K562 (cell line): Measurements from ENCODE around the gene IQCE. TPM values are rescaled to one million over a fixed set of nuclear protein-coding genes. Genes with fewer than 3 reads are reported as not detected.

ENCODE experiments used
- ASH1L ChIP-seq: fragments of 450-650 bp; IDR thresholded peaks from 2 replicates; pipeline ENCODE4 v1.6.1; 2018; ENCODE audit warnings: borderline replicate concordance, mild to moderate bottlenecking, low read depth; ENCODE audit not compliant: partially characterized antibody
- C11orf30 ChIP-seq: fragments of 450-650 bp; IDR thresholded peaks from 2 replicates; pipeline ENCODE4 v1.6.1; 2016; ENCODE audit warnings: low read depth, mild to moderate bottlenecking
- CHD4 ChIP-seq: fragments of 200-600 bp; sonication (generic); IDR thresholded peaks from 3 replicates; pipeline ENCODE4 v1.6.1; 2012; ENCODE audit warnings: low read depth, mild to moderate bottlenecking, mixed read lengths, low read length, inconsistent platforms; ENCODE audit not compliant: insufficient read depth, insufficient replicate concordance, poor library complexity, severe bottlenecking
- ETV5 ChIP-seq: sonication (generic); formaldehyde crosslinking; IDR thresholded peaks from 2 replicates; pipeline ENCODE4 v1.4.0; 2020; ENCODE audit warnings: low read depth, mild to moderate bottlenecking, missing genetic modification reagents
- FOS ChIP-seq: IDR thresholded peaks from 3 replicates; pipeline ENCODE4 v1.6.1; 2011; ENCODE audit not compliant: insufficient read length; ENCODE audit errors: extremely low read depth
- GTF2A2 ChIP-seq: IDR thresholded peaks from 2 replicates; pipeline ENCODE4 v1.6.1; 2016; ENCODE audit warnings: mild to moderate bottlenecking, missing genetic modification characterization, missing compliant biosample characterization
- HLTF ChIP-seq: fragments of 450-650 bp; IDR thresholded peaks from 2 replicates; pipeline ENCODE4 v1.6.1; 2016
- KLF13 ChIP-seq: fragments of 450-650 bp; IDR thresholded peaks from 2 replicates; pipeline ENCODE4 v1.6.1; 2016; ENCODE audit warnings: missing genetic modification characterization, low read depth, mild to moderate bottlenecking, missing compliant biosample characterization, moderate library complexity, borderline replicate concordance
- POLR2AphosphoS5 ChIP-seq: IDR thresholded peaks from 2 replicates; pipeline ENCODE4 v1.6.1; 2011; ENCODE audit warnings: mild to moderate bottlenecking, low read depth, low read length, moderate library complexity; ENCODE audit not compliant: control insufficient read depth, insufficient read depth
- PYGO2 ChIP-seq: fragments of 450-650 bp; IDR thresholded peaks from 2 replicates; pipeline ENCODE4 v1.6.1; 2016; ENCODE audit warnings: mild to moderate bottlenecking, missing genetic modification characterization, moderate library complexity, missing compliant biosample characterization
- RBBP5 ChIP-seq: fragments of 200-600 bp; sonication (generic); IDR thresholded peaks from 2 replicates; pipeline ENCODE4 v1.6.1; 2012; ENCODE audit warnings: borderline replicate concordance, mild to moderate bottlenecking, low read length, control low read depth, inconsistent platforms; ENCODE audit not compliant: insufficient read depth, poor library complexity, severe bottlenecking
- RCOR1 ChIP-seq, 2 experiments: IDR thresholded peaks; 2 replicates each; pipeline ENCODE4 v1.6.1; 2012; ENCODE audit warnings: low read depth in 2 of 2, low read length in 2 of 2, borderline replicate concordance in 1 of 2, improper control_type of control experiment in 1 of 2
- SMARCA4 ChIP-seq: fragments of 450-650 bp; IDR thresholded peaks from 2 replicates; pipeline ENCODE4 v1.6.1; 2016
- TBL1XR1 ChIP-seq, 2 experiments: IDR thresholded peaks; 2 replicates each; pipeline ENCODE4 v1.6.1; 2012; ENCODE audit warnings: improper control_type of control experiment in 2 of 2, low read length in 2 of 2, mild to moderate bottlenecking in 1 of 2
- THRAP3 ChIP-seq: fragments of 450-650 bp; IDR thresholded peaks from 2 replicates; pipeline ENCODE4 v1.6.1; 2016; ENCODE audit warnings: mild to moderate bottlenecking, inconsistent platforms, borderline replicate concordance
- ZNF3 ChIP-seq: fragments of 250-450 bp; sonication (Bioruptor Pico); IDR thresholded peaks from 2 replicates; pipeline ENCODE4 v1.5.0; 2021; ENCODE audit warnings: mild to moderate bottlenecking, moderate library complexity
- ZNF324 ChIP-seq: fragments of 250-450 bp; sonication (Bioruptor Pico); IDR thresholded peaks from 2 replicates; pipeline ENCODE4 v1.4.0; 2020; ENCODE audit warnings: mild to moderate bottlenecking
- ZNF583 ChIP-seq: fragments of 250-450 bp; sonication (Bioruptor Pico); IDR thresholded peaks from 2 replicates; pipeline ENCODE4 v1.4.0; 2020
- ZNF830 ChIP-seq: fragments of 250-450 bp; sonication (Bioruptor Pico); IDR thresholded peaks from 2 replicates; pipeline ENCODE4 v1.5.0; 2021; ENCODE audit warnings: mild to moderate bottlenecking
- polyA plus RNA-seq, 8 experiments: library from polyadenylated mRNA; depleted of rRNA in 4 of 8; stranded (reverse) in 5 of 8; unstranded in 3 of 8; fragments of >200 nt; fragmentation: Nextera tagmentation in 2 of 8; fragmentation: Illumina TruSeq in 1 of 8; extraction: Ambion mirVana in 2 of 8; extraction: Trizol in 1 of 8; gene quantifications; 2 replicates each; pipeline versions ENCODE4 v1.2.1 to v1.2.3, GENCODE V29; 2011 to 2014; ENCODE audit warnings: inconsistent platforms in 1 of 8, missing spikeins in 1 of 8
- total RNA-seq, 7 experiments: library from RNA; depleted of rRNA in 6 of 7; stranded (reverse); fragments of >200 nt in 6 of 7; fragmentation: Illumina TruSeq in 2 of 7; extraction: Trizol in 2 of 7; gene quantifications; 2 replicates each; pipeline versions ENCODE4 v1.2.1 to v1.2.3, GENCODE V29; 2011 to 2021; ENCODE audit warnings: low replicate concordance in 1 of 7
- TF ChIP-seq, protein P1 (sequence below): fragments of 450-650 bp; IDR thresholded peaks from 2 replicates; pipeline ENCODE4 v1.6.1; 2016; ENCODE audit warnings: mild to moderate bottlenecking
- TF ChIP-seq, protein P2 (sequence below): sonication (generic); formaldehyde crosslinking; IDR thresholded peaks from 2 replicates; pipeline ENCODE4 v1.8.0; 2022; ENCODE audit warnings: mild to moderate bottlenecking, missing genetic modification reagents, borderline replicate concordance
- TF ChIP-seq, protein P3 (sequence below): fragments of 450-650 bp; formaldehyde crosslinking; IDR thresholded peaks from 2 replicates; pipeline ENCODE4 v1.4.0; 2020; ENCODE audit warnings: mild to moderate bottlenecking, moderate library complexity

IQCE gene
- total and polyA plus RNA-seq, 9 of the 15 experiments (the other 6 are each of a cell fraction or from before 2014, with no cell fraction given) = 0.18 to 8.5 (median 4.2) TPM

DNA sequence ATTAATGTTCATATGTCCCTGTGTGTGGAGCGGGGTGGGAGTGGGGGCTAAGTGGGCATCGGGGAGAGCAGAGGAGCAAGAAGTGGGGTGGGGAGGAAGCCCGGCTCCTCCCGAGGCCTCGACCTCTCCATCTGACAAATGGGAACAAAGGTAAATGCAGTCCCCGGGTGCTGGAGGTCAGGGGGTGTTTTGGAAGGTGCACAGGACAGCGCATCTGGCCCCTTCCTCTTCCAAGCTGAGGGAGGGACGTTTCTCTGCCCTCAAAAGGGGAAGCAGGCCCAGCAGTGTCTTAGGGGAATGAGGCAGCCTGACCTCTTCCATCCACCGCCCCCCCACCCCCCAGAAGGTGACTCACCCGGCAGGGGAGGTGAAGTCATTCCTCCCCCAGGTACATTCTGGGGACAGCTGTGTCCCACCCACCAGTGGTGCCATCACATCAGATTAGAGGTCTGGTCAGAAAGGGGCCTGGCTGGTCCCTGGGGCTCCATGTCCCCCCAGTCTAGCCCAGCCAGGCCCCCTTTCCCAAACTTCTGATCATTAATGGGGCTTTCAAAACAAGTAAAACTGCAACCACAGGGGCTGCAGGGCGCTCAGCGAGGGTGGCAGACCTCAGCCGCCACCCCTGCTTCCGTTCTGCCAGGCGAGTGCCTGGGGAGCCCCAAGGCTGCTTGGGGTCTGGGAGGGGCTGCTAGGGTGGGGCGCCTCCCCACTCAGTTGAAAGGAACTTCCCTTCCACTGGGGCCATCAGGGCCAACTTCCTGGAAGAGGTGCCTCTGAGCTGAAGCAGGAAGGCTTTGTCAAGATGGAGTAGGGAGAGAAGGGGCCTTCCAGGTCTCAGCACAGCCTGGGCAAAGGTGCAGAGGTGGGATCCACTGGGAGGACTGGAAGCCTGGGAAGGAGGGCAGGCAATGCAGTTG is 28.4 kb upstream of the IQCE start (continued):
- TF ChIP-seq TBL1XR1 (IDR thresholded peaks at IDR 0.05; ENCODE audit: low read length in 2 of 2) = no peak
- TF ChIP-seq RCOR1 (IDR thresholded peaks at IDR 0.05; ENCODE audit: borderline replicate concordance in 1 of 2, low read depth in 2 of 2, low read length in 2 of 2) = peak in 1 of 2 experiments; percentile 36; a peak in 1 of 4 replicates
- TF ChIP-seq ZNF583 (CRISPR knock-in tag) = no peak
- TF ChIP-seq THRAP3 = no peak
- TF ChIP-seq SMARCA4 = peak; percentile 87
- TF ChIP-seq, protein P1, sequence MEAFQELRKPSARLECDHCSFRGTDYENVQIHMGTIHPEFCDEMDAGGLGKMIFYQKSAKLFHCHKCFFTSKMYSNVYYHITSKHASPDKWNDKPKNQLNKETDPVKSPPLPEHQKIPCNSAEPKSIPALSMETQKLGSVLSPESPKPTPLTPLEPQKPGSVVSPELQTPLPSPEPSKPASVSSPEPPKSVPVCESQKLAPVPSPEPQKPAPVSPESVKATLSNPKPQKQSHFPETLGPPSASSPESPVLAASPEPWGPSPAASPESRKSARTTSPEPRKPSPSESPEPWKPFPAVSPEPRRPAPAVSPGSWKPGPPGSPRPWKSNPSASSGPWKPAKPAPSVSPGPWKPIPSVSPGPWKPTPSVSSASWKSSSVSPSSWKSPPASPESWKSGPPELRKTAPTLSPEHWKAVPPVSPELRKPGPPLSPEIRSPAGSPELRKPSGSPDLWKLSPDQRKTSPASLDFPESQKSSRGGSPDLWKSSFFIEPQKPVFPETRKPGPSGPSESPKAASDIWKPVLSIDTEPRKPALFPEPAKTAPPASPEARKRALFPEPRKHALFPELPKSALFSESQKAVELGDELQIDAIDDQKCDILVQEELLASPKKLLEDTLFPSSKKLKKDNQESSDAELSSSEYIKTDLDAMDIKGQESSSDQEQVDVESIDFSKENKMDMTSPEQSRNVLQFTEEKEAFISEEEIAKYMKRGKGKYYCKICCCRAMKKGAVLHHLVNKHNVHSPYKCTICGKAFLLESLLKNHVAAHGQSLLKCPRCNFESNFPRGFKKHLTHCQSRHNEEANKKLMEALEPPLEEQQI = no peak
- no peak for TF ChIP-seq ZNF830 (CRISPR knock-in tag)
- TF ChIP-seq HLTF = no peak
- no peak for TF ChIP-seq RBBP5
- TF ChIP-seq, protein P2, sequence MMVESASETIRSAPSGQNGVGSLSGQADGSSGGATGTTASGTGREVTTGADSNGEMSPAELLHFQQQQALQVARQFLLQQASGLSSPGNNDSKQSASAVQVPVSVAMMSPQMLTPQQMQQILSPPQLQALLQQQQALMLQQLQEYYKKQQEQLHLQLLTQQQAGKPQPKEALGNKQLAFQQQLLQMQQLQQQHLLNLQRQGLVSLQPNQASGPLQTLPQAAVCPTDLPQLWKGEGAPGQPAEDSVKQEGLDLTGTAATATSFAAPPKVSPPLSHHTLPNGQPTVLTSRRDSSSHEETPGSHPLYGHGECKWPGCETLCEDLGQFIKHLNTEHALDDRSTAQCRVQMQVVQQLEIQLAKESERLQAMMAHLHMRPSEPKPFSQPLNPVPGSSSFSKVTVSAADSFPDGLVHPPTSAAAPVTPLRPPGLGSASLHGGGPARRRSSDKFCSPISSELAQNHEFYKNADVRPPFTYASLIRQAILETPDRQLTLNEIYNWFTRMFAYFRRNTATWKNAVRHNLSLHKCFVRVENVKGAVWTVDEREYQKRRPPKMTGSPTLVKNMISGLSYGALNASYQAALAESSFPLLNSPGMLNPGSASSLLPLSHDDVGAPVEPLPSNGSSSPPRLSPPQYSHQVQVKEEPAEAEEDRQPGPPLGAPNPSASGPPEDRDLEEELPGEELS (CRISPR knock-in tag) = no peak
- TF ChIP-seq POLR2AphosphoS5 = no peak
- TF ChIP-seq PYGO2 = no peak
- TF ChIP-seq GTF2A2 = no peak
- TF ChIP-seq KLF13 (tag) = no peak
- no peak for TF ChIP-seq ZNF324 (CRISPR knock-in tag)
- TF ChIP-seq ETV5 (CRISPR knock-in tag) = peak; percentile 21; the same call in 1 of the 2 replicates
- no peak for TF ChIP-seq C11orf30
- TF ChIP-seq ASH1L = no peak
- no peak for TF ChIP-seq ZNF3 (CRISPR knock-in tag)
- TF ChIP-seq, protein P3, sequence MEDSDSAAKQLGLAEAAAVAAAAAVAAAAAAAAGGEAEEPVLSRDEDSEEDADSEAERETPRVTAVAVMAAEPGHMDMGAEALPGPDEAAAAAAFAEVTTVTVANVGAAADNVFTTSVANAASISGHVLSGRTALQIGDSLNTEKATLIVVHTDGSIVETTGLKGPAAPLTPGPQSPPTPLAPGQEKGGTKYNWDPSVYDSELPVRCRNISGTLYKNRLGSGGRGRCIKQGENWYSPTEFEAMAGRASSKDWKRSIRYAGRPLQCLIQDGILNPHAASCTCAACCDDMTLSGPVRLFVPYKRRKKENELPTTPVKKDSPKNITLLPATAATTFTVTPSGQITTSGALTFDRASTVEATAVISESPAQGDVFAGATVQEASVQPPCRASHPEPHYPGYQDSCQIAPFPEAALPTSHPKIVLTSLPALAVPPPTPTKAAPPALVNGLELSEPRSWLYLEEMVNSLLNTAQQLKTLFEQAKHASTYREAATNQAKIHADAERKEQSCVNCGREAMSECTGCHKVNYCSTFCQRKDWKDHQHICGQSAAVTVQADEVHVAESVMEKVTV (CRISPR knock-in tag) = no peak
- peak; percentile 50 for TF ChIP-seq FOS
- peak; percentile 60 for TF ChIP-seq CHD4
